ENCODE data around the gene RBM5.

RBM5 gene

GRCh38 chr3:50120364-50121071 lies 31.8 kb downstream of the RBM5 start:
- POLR2A ChIA-PET, result interaction anchor here (0.5 to 0.7 kb wide), 2 partner anchors 91 to 1055 kb away, joined by 4 to 12 read pairs; no protein-coding TSS in a partner anchor
- Histone ChIP-seq H3K4me1 (ENCODE audit: control insufficient read depth, insufficient read depth, low read length) (no peaks in the 10 kb centered on the region), H3K36me3 (ENCODE audit: control insufficient read depth in 2 of 2, insufficient read depth in 1 of 2, low read length in 2 of 2) (peaks cover 5 to 64% of the 10 kb centered on the region in 2 experiments; a peak in 2 of 3 replicates), H3K9me3 (ENCODE audit: control insufficient read depth, insufficient read depth, low read depth, low read length) (no peaks in the 10 kb centered on the region), H3K4me3 (ENCODE audit: low read depth, low read length) (no peak overlapping the region), H3K27ac (ENCODE audit: extremely low read depth, low read depth, low read length) (no peak overlapping the region)
- CTCF ChIA-PET, result interaction anchor here (0.6 to 5.3 kb wide), 16 partner anchors 13 to 137 kb away, joined by 3 to 51 read pairs (median 3); partner anchors contain the start of gene GNAT1
- no peak for TF ChIP-seq ZNF626 (tag by site-specific recombination; IDR thresholded peaks at IDR 0.05)
- TF ChIP-seq ZNF701 (tag by site-specific recombination; IDR thresholded peaks at IDR 0.05), result no peak
- no peak for TF ChIP-seq ZNF335 (tag by site-specific recombination; conservative IDR thresholded peaks at IDR 0.05)
- TF ChIP-seq BCL11B (tag by site-specific recombination; IDR thresholded peaks at IDR 0.05; ENCODE audit: low read depth), result no peak
- no peak for TF ChIP-seq ZNF571 (tag by site-specific recombination; IDR thresholded peaks at IDR 0.05)
- no peak for TF ChIP-seq ZNF747 (tag by site-specific recombination; IDR thresholded peaks at IDR 0.05)
- TF ChIP-seq KLF10 (tag by site-specific recombination; IDR thresholded peaks at IDR 0.05), result no peak

- H3K36me3 ChIP-seq (ENCODE audit: control insufficient read depth in 2 of 2, insufficient read depth in 1 of 2, low read length in 2 of 2), result peaks cover 5 to 56% of the 10 kb centered on the region in 2 experiments; a peak in 2 of 3 replicates
- H3K4me1 ChIP-seq (ENCODE audit: control insufficient read depth, insufficient read depth, low read length), result peaks cover 5% of the 10 kb centered on the region
- ChIA-PET POLR2A (interaction anchor here (0.7 to 1.1 kb wide), 2 partner anchors 32 to 90 kb away, joined by 3 to 12 read pairs; no protein-coding TSS in a partner anchor), CTCF (interaction anchor here (0.6 to 5.3 kb wide), 23 partner anchors 9 to 862 kb away, joined by 3 to 51 read pairs (median 3); partner anchors contain the start of gene GNAT1)
- H3K27ac ChIP-seq (ENCODE audit: extremely low read depth, low read depth, low read length), result no peak overlapping the region
- no peaks in the 10 kb centered on the region for H3K9me3 ChIP-seq (ENCODE audit: control insufficient read depth, insufficient read depth, low read depth, low read length)
- H3K4me3 ChIP-seq (ENCODE audit: low read depth, low read length), result no peak overlapping the region
- no peak for TF ChIP-seq ZNF580 (tag by site-specific recombination; IDR thresholded peaks at IDR 0.05)
- TF ChIP-seq KLF9 (tag by site-specific recombination; IDR thresholded peaks at IDR 0.05; ENCODE audit: low read depth), result no peak
- TF ChIP-seq ZNF785 (tag by site-specific recombination; IDR thresholded peaks at IDR 0.05), result no peak
- peak; percentile 66 for TF ChIP-seq ZNF654 (tag by site-specific recombination; IDR thresholded peaks at IDR 0.05; ENCODE audit: low read depth)
- TF ChIP-seq ZNF837 (tag by site-specific recombination; IDR thresholded peaks at IDR 0.05), result no peak
- no peak for TF ChIP-seq ZNF239 (tag by site-specific recombination; IDR thresholded peaks at IDR 0.05)
- no peak for TF ChIP-seq ZNF423 (tag by site-specific recombination; IDR thresholded peaks at IDR 0.05)
- TF ChIP-seq OSR2 (tag by site-specific recombination; IDR thresholded peaks at IDR 0.05), result no peak
- TF ChIP-seq ZNF600 (tag by site-specific recombination; IDR thresholded peaks at IDR 0.05), result peak; percentile 86
- TF ChIP-seq ZFP37 (tag by site-specific recombination; IDR thresholded peaks at IDR 0.05), result no peak
- peak; percentile 75 for TF ChIP-seq ZBTB10 (tag by site-specific recombination; IDR thresholded peaks at IDR 0.05)
- TF ChIP-seq ZNF223 (tag by site-specific recombination; IDR thresholded peaks at IDR 0.05), result no peak
- TF ChIP-seq ZNF23 (tag by site-specific recombination; IDR thresholded peaks at IDR 0.05; ENCODE audit: borderline replicate concordance), result no peak
- no peak for TF ChIP-seq YY2 (tag by site-specific recombination; IDR thresholded peaks at IDR 0.05)
- TF ChIP-seq ZNF157 (tag by site-specific recombination; IDR thresholded peaks at IDR 0.05), result no peak
- TF ChIP-seq MZF1 (tag by site-specific recombination; IDR thresholded peaks at IDR 0.05; ENCODE audit: borderline replicate concordance), result no peak
- TF ChIP-seq SCRT2 (tag by site-specific recombination; IDR thresholded peaks at IDR 0.05), result no peak
- TF ChIP-seq ZNF362 (tag by site-specific recombination; IDR thresholded peaks at IDR 0.05), result no peak
- TF ChIP-seq ZSCAN23 (tag by site-specific recombination; IDR thresholded peaks at IDR 0.05), result no peak
- TF ChIP-seq ZNF248 (tag by site-specific recombination; IDR thresholded peaks at IDR 0.05), result no peak
- TF ChIP-seq REPIN1 (tag by site-specific recombination; IDR thresholded peaks at IDR 0.05; ENCODE audit: low read depth), result no peak
- no peak for TF ChIP-seq ZNF629 (tag by site-specific recombination; IDR thresholded peaks at IDR 0.05)
- TF ChIP-seq SALL2 (tag by site-specific recombination; IDR thresholded peaks at IDR 0.05; ENCODE audit: borderline replicate concordance), result no peak
- no peak for TF ChIP-seq HOXD13 (CRISPR knock-in tag; IDR thresholded peaks at IDR 0.05; ENCODE audit: borderline replicate concordance)
Observed at GRCh38 chr3:50121072-50122032, 32.6 kb downstream of the RBM5 start.

Measured in HEK293 (cell line).